IPS-NIHi11 (cell line): ENCODE data around the gene DHX15.

Experiments
- DNase-seq: peaks from one replicate; pipeline ENCODE4 v3.0.0; 2012; ENCODE audit warnings: mixed read lengths, low spot score

The DHX15 gene

DNA sequence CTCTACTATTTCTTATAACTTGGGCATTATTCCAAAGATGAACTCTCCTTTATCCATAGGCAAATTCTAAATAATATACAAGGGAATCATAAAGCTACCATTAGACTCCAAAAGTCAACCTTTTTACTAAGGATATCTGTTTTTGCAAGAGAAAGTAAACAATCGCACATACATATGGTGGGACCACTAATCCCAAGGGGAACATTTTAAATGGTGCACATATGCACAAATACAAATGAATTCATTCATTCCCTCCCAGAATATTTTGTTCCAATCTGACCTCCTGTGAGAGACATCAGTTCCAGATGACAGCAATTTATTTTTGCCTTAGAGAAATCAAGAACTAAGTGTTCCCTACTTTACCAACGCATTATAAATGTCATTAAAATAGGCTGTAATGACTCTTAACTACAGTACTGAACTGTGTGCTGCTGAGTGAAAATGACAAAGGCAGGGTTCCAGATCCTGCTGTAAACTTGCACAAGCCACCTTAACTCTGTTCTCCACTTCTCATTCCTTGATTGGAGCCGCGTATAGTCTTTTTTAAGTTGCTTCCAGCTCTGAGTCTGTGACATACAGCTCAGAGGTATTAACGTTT is 2.0 kb downstream of the DHX15 start:
- DNase-seq, result no peak

GRCh38 chr4:24578364-24578763 is 6.0 kb downstream of the DHX15 start:
- DNase-seq, result no peak

DNA sequence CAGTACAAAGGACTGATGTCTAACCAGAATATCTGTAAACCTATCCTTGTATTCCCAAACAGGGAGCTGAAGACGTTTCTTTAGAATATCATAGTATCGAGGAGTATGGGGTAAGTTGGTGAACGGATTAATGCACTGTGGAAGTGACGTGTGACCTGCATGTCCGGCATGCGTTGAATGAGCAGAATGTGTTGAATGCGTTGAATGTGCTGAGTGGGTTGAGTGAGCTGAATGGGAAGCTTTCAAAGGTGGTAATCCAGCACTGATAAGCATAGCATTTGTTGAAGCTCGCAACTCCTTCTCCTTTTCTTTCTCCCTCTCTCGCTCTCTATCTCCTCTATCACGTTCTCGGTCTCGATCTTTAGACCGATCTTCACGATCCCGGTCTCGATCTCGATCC is 8.1 kb downstream of the DHX15 start:
- no peak for DNase-seq

DNA sequence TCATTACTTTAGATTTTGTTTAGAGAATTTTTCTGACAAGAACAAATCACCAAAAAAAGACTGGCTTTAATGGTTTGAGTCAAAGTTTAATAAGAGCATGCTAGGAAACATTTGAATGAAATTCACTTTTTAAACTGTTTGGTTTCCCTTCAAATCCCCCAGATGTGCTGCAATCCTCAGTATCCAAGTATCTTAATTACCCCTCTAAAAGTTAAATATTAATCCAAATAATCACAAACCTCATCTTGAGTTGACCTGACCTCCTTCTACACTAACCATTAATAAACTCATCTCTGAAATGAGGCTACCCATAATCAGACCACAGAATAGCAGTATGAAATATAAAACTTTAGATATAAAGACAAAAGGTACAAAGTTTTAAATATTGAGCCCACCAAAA is 10.1 kb downstream of the DHX15 start:
- DNase-seq, result no peak

DNA sequence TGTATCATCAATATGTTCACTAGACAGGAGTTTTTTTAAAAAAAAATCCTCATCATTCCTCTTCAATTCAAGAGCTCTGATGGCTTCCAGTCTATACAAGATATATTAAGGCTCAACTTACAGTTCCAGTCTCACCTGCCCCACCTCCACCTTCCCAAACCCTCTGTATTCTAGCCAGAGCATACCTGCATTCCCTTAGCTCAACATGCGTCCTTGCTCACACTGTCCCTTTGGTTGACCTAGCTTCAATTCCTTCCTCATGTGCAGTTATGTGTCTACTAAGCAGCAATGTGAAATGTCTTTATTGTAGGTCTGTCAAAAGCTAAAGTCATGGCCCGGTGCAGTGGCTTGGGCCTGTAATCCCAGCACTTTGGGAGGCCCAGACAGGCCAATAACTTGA is 10.8 kb downstream of the DHX15 start:
- DNase-seq, result no peak

DNA sequence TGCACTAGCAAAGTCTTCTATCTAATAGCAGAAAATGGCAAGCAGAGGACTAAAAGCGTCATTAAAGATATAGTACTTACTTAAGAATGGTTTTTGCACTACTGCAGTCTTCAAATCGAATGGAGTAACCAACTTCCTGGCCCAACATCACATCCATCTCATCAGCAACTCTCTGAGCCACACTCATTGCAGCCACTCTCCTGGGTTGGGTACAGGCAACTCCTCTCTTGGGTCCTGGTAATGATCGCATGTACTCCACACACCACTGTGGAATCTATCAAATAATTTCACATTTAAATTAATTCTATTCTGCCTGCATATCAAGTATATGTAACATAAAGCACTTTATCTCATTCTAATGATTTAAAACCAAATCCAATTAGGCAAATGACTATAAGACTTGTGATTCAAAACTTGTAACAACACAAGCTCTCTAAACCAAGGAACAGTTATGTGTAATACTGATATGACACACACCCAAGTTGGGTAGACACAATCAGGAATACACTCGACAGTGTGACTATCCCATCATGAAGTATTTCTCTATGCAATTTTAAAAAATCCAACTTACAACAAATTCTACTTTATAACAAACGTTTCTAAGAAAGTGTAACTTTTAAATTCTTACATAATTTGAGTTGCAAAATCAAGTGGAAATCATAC is 13.6 kb downstream of the DHX15 start:
- no peak for DNase-seq

- DNase-seq, result no peak
These were observed 14.2 kb downstream of the DHX15 start for GRCh38 chr4:24570172-24570571.

DNA sequence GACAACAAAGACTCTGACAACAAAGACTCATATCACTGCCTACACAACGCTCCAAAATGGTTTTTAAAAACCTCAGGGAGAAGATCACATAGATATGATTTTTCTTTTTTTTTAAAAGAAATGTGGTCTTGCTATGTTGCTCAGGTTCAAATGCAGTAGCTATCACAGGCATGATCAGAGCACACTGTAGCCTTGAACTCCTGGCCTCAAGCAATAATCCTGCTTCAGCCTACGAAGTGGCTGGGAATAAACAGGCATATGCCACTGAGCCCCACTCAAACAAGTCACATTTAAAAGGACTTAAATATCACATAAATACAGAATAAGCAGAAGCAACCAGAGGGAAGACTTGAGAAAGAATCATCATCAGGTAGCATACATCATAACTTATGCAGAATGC is 14.7 kb downstream of the DHX15 start:
- DNase-seq, result no peak

DNA sequence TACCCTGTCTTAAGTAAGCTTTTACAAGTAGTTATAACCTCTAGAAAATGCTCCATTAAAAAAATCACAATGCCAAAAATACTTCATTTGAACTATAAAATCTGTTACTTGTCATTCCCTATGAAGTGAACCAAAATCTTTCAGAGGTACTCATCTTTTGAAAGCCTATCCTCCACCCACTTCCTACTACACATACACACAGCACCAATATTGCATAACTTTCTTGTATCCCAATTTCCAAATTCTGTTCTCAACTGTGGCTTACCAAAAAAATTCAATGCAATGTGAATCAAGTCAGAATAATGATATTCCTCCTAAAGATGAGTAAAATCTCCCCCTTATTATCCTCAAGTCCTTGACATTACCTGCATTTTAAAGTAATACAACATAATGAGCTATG is 15.9 kb downstream of the DHX15 start:
- no peak for DNase-seq

GRCh38 chr4:24565054-24565453 is 19.3 kb downstream of the DHX15 start:
- no peak for DNase-seq

DNA sequence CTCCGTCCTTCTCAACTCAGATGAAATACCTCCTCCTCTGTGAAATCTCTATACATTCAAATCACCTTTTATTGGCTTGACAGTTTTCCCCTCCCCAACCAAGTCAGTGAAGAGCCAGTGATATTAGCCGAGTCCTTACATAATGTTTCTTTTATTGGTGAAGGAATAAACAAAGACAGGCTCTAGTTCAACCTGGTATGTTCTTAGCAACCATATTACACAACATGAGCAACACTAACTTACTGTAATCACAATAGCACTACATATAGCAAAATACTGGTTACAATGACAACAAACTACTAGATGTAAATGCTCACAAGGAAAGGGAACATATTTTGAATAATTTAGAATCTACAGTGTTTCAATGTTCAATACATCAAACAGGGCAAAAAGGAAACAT is 19.9 kb downstream of the DHX15 start:
- no peak for DNase-seq

- no peak for DNase-seq
These were observed 22.8 kb downstream of the DHX15 start for GRCh38 chr4:24561438-24562139.

DNA sequence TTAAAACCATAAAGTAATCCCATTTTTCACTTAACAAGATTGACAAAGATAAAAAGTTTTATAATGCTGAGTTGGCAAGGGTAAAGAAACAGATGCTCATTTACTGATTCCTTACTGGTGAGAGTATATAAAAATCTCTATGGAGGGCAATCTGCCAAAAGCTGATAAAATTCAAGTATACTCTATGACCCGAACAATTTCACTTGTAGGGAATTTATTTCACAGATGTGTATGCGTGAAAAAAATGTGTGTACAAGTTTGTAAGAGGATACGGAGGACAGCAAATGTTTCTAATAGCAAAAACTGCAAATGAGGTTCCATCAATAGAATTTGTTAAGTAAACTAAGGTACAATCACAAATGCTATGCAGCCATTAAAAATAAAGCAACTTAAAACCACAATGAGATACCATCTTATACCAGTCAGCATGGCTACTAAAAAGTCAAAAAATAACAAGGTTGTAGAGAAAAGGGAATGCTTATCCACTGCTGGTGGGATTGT is 23.4 kb downstream of the DHX15 start:
- no peak for DNase-seq

DNA sequence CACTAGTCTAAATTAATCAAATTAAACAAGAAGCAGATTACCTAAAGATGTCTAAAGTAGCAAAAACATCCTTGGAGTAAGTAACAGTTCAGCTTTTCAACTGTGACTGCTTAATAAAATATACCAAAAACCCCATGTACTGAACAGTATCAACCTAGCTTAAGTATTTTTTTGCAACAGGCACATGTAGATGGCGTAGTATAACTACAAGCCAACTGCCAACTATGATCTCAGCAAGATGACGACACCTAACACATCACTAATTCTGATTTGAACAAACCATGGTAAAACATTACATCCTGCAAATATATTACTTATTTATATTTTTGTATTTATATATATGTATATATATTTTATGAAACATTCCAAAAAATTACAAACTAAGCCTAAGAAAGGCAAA is 24.5 kb downstream of the DHX15 start:
- DNase-seq, result no peak

- DNase-seq, result no peak
These were observed 25.1 kb downstream of the DHX15 start for GRCh38 chr4:24559032-24559821.

DNA sequence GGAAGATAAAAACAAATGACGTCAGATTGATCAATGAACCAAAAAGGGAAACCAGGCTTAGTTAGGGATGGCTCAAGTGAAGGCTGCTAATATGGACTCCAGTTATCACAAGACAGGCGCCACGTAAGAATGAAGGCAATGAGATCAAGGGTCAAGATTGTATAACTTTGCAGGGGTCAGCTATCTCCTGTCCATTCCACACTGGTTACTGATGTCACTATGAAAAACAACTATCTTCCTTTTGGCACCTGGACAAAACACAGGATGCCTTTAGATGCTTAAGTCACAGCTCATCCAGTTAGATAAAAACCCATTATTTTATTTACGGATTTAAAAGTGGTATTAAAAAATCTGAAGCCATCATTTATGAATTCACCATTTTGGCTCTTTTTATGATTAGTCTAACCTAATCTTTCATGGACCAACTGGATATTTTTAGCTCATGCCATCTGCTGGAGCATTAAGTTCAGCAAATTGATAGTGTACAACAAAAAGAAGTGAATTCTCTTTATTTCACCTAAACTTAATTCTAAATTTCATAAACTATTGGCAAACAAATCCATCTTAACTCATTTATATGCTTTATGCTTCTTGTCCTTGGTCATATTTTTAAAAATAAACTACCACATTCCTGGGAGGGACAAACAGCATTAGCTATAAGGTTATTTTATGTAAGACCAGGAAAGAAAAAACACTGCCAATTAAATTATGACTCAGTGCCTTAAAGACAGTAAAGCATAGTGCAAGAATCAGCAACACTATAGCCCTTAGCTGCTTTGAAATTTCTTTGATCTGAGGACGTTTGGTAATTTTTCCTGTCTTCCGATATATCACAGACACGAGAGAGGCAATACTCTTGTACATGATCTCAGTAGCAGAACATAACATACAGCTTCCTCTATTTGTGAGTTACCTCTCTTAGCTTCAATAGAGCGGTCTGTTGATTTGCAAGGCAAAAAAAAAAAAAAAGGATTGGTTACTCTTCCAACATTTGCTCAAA is 27.0 kb downstream of the DHX15 start:
- DNase-seq, result no peak

- no peak for DNase-seq
These were observed 32.7 kb downstream of the DHX15 start for GRCh38 chr4:24551492-24552289.

GRCh38 chr4:24550441-24551175 is 33.7 kb downstream of the DHX15 start:
- no peak for DNase-seq

DNA sequence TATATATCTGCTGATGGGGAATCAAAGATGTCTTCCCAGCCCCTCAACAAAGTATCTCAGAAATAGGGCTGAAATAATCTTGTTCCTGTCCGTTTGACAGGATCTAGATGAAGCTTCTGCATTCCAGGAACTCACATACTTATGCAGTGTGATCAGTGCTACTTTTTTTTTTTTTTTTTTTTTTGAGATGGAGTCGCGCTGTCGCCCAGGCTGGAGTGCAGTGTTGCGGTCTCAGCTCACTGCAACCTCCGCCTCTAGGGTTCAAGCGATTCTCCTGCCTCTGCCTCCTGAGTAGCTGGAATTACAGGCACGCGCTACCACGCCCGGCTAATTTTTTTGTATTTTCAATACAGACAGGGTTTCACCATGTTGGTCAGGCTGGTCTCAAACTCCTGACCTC is 36.4 kb downstream of the DHX15 start:
- no peak for DNase-seq
